CD4-positive, alpha-beta T cell treated with Interleukin-15 for 4 hours (primary cell): ENCODE data around the gene TBPL2.
A peak's percentile ranks its signal among the peaks of the same experiment; 100 is the strongest.
"Not testable (repeated sequence)": the region's sequence is repeated elsewhere in the genome, so short reads cannot be mapped to it uniquely, and the experiment has no call there.

Experiments used
- DNase-seq: peaks from one replicate; pipeline ENCODE4 v3.0.0-alpha.2; 2020; ENCODE audit warnings: low spot score

The TBPL2 gene

DNA sequence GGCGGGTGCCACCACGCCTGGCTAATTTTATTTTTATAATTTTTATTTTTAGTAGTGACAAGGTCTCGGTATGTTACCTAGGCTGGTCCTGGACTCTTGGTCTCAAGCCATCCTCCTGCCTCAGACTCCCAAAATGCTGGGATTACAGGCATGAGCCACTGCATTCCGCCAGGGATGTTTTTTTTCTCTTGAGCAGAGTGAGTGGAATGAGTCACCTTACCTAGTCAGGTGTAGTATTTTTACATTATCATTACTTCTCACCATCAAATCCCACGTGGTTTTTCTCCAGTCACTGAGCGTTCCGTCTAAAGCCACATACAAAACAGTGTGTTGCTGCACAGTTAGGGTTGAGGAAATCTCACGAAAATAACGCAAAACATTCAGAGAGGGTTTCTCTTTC is 870 bp upstream of the TBPL2 start:
- DNase-seq, result no peak

- DNase-seq, result no peak
Measured at GRCh38 chr14:55438066-55438683, 2.2 kb downstream of the TBPL2 start.

GRCh38 chr14:55436931-55437330 is 3.5 kb downstream of the TBPL2 start:
- DNase-seq, result no peak

DNA sequence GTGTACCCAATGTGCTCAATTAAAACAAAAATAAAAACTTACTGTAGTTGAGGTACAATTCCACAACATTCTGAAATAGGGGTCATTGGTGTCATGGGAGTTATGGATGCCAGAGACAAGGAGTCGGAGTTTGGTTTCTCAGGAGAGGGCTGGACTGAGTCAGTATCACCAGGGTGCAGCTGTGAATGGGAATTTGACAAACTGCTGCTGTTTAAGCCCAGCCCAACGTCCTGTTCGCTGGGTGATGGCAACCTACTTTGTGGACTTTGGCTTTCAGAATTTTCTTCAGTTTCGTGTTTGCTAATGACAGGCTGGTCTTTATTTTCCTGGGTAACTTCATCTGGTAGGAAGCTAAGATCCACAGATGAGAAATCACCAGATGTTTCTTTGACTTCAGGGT is 3.9 kb downstream of the TBPL2 start:
- DNase-seq, result no peak

GRCh38 chr14:55434805-55435174 is 5.6 kb downstream of the TBPL2 start:
- DNase-seq, result no peak

- peak; percentile 6 for DNase-seq
Measured at GRCh38 chr14:55433880-55434804, 6.3 kb downstream of the TBPL2 start.

- no peak for DNase-seq
Measured at GRCh38 chr14:55432628-55433027, 7.8 kb downstream of the TBPL2 start.

DNA sequence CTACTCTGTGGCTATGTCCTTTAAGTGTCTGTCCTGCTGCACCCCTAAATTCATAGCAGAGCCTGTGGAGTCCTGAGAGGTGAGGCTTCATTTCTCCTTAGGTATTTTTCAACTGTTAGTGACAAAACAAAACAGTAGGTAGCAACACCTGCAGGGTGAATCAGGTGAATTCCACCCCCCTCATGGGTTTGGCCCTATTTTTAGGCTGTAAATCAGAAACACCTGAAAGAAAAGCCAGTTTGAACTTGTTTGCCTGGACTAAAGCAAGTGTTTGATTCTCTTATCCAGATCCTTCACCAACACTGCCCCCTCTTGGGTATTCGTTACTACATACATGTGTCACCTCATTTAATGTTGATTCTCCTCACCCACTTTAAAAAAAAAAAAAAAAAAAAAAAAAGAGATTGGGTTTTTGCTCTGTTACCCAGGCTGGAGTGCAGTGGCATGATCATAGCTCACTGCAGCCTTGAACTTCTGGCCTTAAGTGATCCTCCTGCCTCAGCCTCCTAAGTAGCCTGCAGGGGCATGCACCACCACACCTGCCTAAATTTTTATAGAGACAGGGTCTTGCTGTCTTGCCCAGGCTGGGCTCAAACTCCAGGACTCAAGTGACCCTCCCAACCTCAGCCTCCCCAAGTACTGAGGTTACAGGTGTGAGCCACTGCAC is 10.3 kb downstream of the TBPL2 start:
- DNase-seq, result peak; percentile 82

- DNase-seq, result no peak
Measured at GRCh38 chr14:55427439-55427838, 13.0 kb downstream of the TBPL2 start.

DNA sequence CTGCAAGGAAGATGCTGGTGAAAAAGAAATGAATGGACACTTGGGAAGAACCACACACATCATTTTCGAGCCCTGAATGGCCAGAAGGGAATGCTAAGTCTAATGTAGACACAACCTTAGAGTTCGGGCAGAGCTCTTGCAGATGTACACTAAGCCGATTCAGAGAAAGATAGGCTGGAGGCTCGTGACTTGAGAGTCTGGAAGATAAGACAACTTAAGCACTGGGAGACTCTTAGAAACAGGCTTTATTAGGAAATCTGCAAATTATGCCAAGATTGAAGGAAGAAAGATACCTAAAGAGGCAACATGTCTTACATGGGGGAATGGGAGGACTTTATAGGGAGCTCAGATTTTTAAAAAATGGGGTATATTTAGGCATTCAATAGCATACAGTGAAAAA is 13.5 kb downstream of the TBPL2 start:
- DNase-seq, result no peak

GRCh38 chr14:55425091-55425490 is 15.3 kb downstream of the TBPL2 start:
- no peak for DNase-seq

DNA sequence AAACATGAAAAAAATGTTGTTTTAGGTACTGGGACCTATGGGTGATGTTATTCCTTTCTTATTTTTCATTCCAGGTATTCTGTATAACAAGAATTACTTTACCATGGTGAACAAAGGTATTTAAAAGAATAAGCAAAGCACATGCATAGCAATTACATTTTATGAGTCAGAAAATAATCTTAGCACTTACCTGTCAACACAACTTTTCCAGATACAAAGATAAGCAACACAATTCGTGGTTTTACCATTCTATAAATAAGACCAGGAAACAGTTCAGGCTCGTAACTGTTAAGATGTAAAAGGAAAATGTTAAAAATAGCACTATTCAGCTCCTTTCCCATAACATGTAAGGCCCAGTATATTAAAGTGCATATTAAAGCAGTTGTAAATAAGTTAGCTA is 16.4 kb downstream of the TBPL2 start:
- DNase-seq, result no peak

GRCh38 chr14:55422338-55422737 is 18.1 kb downstream of the TBPL2 start:
- not testable (repeated sequence) for DNase-seq

DNA sequence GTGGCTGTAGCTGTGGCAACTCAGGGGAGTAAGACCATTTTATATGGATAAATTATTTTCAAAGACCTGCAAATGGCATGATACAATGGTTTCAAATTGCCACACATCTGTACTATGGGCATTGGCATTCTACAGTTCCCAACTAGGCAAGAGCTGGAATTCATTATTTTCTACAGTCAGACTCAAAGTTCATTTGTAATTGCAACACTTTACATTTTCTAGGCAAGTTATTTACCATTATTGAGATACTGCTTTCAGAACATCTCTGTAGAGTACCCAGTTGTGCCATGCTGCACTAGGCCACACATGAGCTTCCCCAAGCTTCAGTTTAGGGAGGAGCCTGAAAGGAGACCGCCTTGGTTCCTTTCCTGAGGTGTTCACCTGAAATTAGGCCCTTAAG is 20.8 kb downstream of the TBPL2 start:
- DNase-seq, result no peak

DNA sequence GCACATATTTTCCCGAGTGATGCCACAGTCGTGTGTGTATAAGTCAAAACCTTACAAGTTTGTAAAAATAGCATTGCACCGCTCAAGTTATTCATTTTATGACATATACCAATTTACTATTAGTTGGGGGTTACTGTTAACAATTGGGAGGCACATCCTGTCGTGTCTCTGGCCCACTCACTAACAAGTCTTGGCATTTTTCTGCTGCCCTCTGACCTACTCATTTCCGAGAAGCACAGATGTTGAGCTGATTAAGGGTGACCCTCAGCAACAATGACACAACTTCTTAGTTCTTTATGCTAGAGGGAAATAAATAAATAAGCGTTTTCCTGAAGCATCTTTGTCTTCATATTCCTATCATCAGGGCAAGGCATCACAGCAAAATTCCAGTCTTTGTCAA is 22.0 kb downstream of the TBPL2 start:
- DNase-seq, result no peak

- no peak for DNase-seq
Measured at GRCh38 chr14:55417955-55418354, 22.5 kb downstream of the TBPL2 start.

GRCh38 chr14:55416866-55417265 is 23.6 kb downstream of the TBPL2 start:
- DNase-seq, result no peak

DNA sequence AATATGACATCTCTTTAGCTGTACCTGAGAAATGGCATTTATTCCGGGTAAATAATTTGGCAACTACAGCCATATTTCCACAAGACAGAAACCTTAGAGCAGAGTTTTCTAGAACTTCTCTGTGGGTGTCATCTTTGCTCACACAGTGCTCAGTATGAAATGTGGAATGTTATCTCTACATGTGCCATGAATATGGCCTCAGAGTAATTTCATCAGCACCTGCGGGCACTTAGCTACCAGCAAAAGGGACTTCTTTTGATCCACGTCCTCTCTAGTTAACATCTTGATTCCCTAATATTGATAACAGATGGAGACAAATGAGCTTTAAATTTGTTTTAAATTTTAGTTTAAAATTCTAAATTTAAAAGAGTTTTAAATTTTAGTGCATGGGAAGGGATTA is 25.9 kb downstream of the TBPL2 start:
- no peak for DNase-seq

DNA sequence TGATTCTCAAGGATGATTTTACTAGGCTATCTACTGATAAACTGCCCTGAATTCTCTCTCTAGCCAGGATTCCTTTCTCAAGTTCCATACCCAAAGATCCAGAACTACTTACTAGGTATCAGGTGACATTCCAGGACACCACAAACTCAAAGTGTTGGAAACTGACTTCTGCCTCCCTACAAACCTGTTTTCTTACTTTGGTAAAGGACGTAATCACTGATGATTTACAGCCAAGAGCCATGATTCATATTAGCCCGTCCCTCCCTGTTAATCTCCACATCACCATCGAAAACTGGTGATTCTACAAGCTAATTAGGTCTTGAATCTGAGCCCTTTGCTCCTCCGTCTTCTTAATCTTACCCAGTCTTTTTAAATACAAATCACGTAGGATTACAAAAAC is 27.7 kb downstream of the TBPL2 start:
- no peak for DNase-seq

DNA sequence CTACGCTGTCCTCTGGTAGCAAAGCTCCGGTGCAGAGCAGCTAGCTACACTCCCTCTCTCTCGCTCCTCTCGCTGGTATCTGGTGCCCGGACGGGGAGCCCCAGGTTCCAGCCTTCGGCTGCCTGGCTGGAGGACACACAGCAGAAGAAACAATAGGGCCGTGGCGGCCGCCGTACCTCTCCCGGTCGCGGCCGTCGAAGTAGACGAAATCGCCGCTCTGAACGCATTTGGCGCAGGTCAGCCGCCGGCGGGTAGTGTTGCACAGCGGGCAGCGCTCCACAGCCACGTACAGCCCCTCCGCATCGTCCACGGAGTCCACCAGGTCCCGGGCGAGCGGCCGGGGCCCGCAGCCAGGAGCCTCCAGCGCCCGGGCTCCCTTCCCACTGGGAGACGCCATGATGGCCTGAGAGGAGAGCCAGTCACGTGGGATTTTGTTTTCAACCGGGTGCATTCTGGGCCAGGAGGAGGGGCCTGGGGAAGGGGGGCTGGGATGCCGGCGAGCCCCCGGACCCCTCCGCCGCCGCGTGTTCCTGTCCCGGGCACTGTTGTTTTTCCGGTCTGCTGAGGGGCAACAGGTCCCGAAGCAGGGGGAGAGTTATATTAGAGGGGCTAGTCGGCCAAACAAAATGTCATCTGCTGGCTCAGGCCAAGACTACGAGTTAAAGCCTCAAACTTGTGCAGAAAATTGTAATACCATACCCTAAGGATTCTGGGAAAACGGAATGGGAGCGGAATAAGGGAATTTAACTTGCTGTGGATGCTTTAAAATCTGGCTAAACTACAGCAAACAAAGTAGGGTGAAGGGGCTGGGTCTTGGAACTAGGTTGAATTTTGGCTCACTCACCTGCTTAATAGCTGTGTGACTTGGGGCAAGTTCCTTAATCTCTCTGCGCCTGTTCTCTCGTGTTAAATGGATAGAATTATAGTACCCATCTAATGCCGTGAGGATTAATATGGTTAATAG is 28.7 kb downstream of the TBPL2 start, which contains the start of gene ATG14:
ATG14 (minus strand) TSS at position 405 of the 964 bp plus-strand sequence; CDS start at position 397, 8 bp downstream.
- DNase-seq, result peak; percentile 74

DNA sequence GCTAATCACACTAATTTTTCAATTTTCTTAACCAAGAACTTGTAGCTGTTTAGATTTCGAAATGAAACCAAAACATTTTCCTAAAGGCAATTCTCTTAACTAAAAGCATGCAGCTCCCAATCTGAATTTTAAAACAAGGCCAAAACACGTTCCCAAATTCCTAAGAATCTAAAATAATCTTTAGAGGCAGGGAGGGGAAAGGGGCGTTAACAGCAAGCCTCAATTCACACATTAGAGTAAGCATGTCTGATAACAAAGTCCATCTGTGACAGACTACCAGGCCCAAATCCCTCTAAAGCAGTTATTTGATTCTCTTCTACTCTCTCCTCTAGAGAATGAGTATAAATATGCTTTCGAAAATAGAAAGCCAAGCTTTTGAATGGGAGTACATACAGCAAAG is 29.5 kb downstream of the TBPL2 start:
- no peak for DNase-seq
